KOPT-K1 (cell line): Measurements from ENCODE around the gene RCOR2.
"Not testable (repeated sequence)": the region's sequence is repeated elsewhere in the genome, so short reads cannot be mapped to it uniquely, and the experiment has no call there.

ENCODE experiments used
- H3K27ac ChIP-seq: fragments of 200-600 bp; sonication (generic); 2 replicates; pipeline ENCODE4 v1.5.1; 2016; ENCODE audit warnings: antibody characterized with exemption, mild to moderate bottlenecking, low read depth, low read length; ENCODE audit not compliant: poor library complexity, severe bottlenecking
- H3K36me3 ChIP-seq: fragments of 200-600 bp; sonication (generic); 2 replicates; pipeline ENCODE4 v1.5.1; 2017; ENCODE audit warnings: antibody characterized with exemption, mild to moderate bottlenecking, low read length, moderate library complexity; ENCODE audit not compliant: insufficient read depth
- H3K9me3 ChIP-seq: fragments of 200-600 bp; sonication (generic); 2 replicates; pipeline ENCODE4 v1.5.1; 2017; ENCODE audit warnings: antibody characterized with exemption, low read length, mild to moderate bottlenecking; ENCODE audit not compliant: insufficient read depth, poor library complexity, severe bottlenecking

The RCOR2 gene

DNA sequence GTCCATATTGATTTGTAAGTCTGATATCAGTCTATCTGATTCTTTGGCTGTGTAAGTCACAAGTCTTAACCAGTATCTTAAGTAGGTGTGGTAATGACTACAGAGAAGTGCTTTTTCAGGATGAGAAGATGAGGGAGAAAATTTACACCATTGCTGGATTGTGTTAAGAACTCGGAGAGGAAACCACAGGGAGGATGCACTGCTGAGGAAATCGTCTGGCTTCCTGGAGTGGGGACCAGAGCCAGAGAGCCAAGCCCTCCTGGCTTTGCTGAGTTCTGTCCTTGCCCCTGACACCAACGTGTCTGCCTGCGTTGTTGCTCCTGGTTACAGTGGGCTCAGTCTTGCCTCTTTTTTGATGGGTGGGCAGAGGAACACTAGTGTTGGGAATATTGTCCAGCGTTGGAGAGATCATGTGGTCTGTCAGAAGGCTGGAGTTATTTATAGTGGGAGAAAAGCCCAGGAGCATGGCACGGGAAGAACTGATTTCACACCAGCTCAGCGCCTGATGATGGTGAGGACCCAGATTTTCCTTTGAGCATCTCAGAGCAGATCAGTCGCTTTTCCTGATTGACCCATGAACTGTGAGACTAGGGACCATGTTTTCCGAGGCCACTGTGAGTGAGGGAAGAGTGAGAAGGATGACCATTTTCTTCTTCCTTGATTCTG lies 48.4 kb downstream of the RCOR2 start:
- no peaks in the 10 kb centered on the region for H3K9me3 ChIP-seq
- peaks cover 13% of the 10 kb centered on the region for H3K36me3 ChIP-seq
- peak overlapping the region; percentile 67 for H3K27ac ChIP-seq

DNA sequence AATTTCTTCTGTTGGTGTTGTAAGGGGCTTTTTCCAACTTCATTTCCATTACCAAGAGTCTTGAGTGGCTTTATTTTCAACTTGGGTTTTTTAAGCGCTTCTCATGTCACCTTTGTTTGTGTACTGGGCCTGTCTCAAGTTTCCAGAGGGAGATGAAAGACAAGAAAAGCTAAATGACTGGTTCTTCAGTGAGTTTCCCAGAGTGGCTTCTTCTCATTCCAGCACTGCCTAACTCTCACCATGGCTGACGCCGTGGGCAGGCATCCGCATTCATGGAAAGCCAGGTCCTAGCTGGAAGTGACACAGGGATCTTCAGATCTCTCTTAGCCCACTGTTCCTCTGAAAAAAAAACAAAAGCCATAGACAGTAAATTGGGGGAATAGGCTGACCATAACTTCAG lies 49.5 kb downstream of the RCOR2 start:
- H3K36me3 ChIP-seq, result peaks cover 15% of the 10 kb centered on the region
- no peak overlapping the region for H3K27ac ChIP-seq
- H3K9me3 ChIP-seq, result no peaks in the 10 kb centered on the region

DNA sequence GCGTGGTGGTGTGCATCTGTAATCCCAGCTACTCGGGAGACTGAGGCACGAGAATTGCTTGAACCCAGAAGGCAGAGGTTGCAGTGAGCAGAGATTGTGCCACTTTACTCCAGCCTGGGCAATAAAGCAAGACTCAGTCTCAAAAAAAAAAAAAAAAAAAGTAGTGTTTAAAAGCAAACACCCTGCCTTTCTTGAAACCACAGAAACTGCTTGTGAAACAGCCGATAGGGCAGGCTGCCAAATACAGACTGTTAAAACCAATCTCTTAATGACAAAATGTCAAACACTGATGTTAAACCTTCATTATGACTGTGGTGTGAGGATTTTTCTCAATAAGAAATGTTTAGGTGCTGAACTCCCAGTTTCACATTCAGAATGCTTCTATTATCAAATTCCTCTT lies 50.8 kb downstream of the RCOR2 start:
- Histone ChIP-seq H3K9me3 (no peaks in the 10 kb centered on the region), H3K36me3 (peaks cover 25% of the 10 kb centered on the region), H3K27ac (peak overlapping the region; percentile 58)

DNA sequence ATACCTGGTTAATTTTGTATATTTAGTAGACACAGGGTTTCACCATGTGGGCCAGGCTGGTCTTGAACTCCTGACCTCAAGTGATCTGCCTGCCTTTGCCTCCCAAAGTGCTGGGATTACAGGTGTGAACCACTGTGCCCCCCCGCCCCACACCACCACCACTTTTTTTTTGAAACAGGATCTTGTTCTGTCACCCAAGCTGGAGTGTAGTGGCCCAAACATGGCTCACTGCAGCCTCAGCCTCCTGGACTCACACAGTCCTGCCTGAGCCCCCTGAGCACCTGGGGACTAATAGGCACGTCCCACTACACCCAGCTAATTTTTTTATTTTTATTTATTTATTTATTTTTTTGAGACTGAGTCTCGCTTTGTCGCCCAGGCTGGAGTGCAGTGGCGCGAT lies 53.3 kb downstream of the RCOR2 start:
- not testable (repeated sequence) for H3K27ac ChIP-seq, H3K9me3 ChIP-seq
- peaks cover 36% of the 10 kb centered on the region for H3K36me3 ChIP-seq

DNA sequence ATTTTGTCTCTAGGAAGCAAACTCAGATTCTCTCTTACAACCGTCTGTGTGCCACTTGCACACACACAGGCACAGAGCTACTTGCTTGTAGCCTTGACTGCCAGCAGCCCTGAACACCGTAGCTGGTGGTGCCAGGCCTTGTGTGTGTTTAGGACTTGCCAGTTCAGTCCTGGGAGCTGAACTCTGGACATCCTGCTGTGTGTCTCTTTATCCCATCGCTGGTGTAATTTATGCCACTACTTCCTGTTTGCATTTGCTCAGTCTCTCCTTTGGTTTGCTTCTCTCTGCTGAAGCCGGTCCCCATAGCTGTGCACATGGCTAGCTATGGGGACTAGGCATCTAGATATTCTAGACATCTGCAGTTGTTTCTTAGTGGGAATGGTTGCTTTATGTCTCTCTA lies 54.0 kb downstream of the RCOR2 start:
- Histone ChIP-seq H3K9me3 (no peaks in the 10 kb centered on the region), H3K27ac (peak overlapping the region; percentile 40), H3K36me3 (peaks cover 32% of the 10 kb centered on the region)
